K562 (cell line): ENCODE results near the gene SPATA33. TPM values are rescaled to one million over a fixed set of nuclear protein-coding genes. Genes with fewer than 3 reads are reported as not detected.

Source experiments
- ATAC-seq: fragments of 200-7000 bp; cut with Tn5 transposase; 3 replicates; pipeline ENCODE4 v1.9.1; 2020; ENCODE audit warnings: moderate library complexity
- Bru-seq: library from RNA; stranded (reverse); fragments of 400-500 nt; gene quantifications from one replicate; lab custom pipeline; 2021; lab: Mats Ljungman, UMichigan
- BruChase-seq, 2 experiments: library from RNA; stranded (reverse); fragments of 400-500 nt; gene quantifications; one replicate each; lab custom pipeline; 2021; lab: Mats Ljungman, UMichigan
- BruUV-seq: library from RNA; stranded (reverse); fragments of 400-500 nt; replicated peaks from 2 replicates; lab custom pipeline; 2021; lab: Mats Ljungman, UMichigan
- CTCF ChIA-PET: fragments of 300-600 bp; formaldehyde crosslinking; extraction: SDS; loops from one replicate; lab custom pipeline; 2021; ENCODE audit warnings: low intra/inter-chr PET ratio; lab: Yijun Ruan, JAX
- POLR2A ChIA-PET: fragments of 300-600, 350-650 bp; sonication (Branson Sonifier 250); formaldehyde crosslinking; extraction: SDS; loops from one replicate; lab custom pipeline; 2021; ENCODE audit warnings: antibody characterized with exemption, inconsistent platforms; lab: Yijun Ruan, JAX
- DNase-seq, 4 experiments: peaks; one replicate each; pipeline versions ENCODE4 v3.0.0 to v3.0.0-alpha.2; 2011 to 2018; ENCODE audit warnings: low spot score in 3 of 4, mixed read lengths in 3 of 4; ENCODE audit errors: extremely low read depth in 1 of 4
- FAIRE-seq: peaks from 2 replicates; lab custom pipeline; 2011; peaks lifted over from hg19 to GRCh38; lab: Jason Lieb, UNC
- H2AFZ ChIP-seq: 2 replicates; pipeline ENCODE4 v1.6.0; 2011; ENCODE audit warnings: low read depth, low read length, control low read depth, inconsistent platforms
- H3K27ac ChIP-seq: fragments of 200-600 bp; 3 replicates; pipeline ENCODE4 v1.8.0; 2011; ENCODE audit warnings: low read depth, mild to moderate bottlenecking, control low read depth, inconsistent platforms, low read length, moderate library complexity, mixed read lengths; ENCODE audit errors: extremely low read depth
- H3K27me3 ChIP-seq, 2 experiments: fragments of 300-600 bp in 1 of 2; 2 replicates in 1 of 2; 3 replicates in 1 of 2; pipeline versions ENCODE4 v1.6.0 to v1.8.0; 2011; ENCODE audit warnings: inconsistent platforms in 2 of 2, low read length in 2 of 2, mild to moderate bottlenecking in 1 of 2, mixed read lengths in 1 of 2, moderate library complexity in 1 of 2; ENCODE audit not compliant: control insufficient read depth in 2 of 2, insufficient read depth in 2 of 2
- H3K36me3 ChIP-seq: fragments of 300-600 bp; 3 replicates; pipeline ENCODE4 v1.8.0; 2011; ENCODE audit warnings: mild to moderate bottlenecking, low read length, inconsistent platforms; ENCODE audit not compliant: control insufficient read depth, insufficient read depth
- H3K4me1 ChIP-seq, 2 experiments: fragments of 200-600 bp in 1 of 2; replicated peaks in 1 of 2; 2 replicates in 1 of 2; 3 replicates in 1 of 2; pipeline versions ENCODE4 v1.5.1 to v1.8.0; 2011; ENCODE audit warnings: inconsistent platforms in 2 of 2, low read length in 2 of 2, mild to moderate bottlenecking in 1 of 2, mixed read lengths in 1 of 2, moderate library complexity in 1 of 2; ENCODE audit not compliant: control insufficient read depth in 2 of 2, insufficient read depth in 2 of 2
- H3K4me2 ChIP-seq: 2 replicates; pipeline ENCODE4 v1.6.1; 2011; ENCODE audit warnings: low read length, control low read depth, inconsistent platforms, mixed read lengths; ENCODE audit not compliant: insufficient read depth
- H3K4me3 ChIP-seq: fragments of 200-600 bp; sonication (generic), shearing (Covaris generic); 2 replicates; pipeline ENCODE4 v1.5.1; 2016; ENCODE audit warnings: control low read depth, inconsistent platforms
- H3K79me2 ChIP-seq: fragments of 200-600 bp; 3 replicates; pipeline ENCODE4 v1.8.0; 2011; ENCODE audit warnings: low read length, inconsistent platforms; ENCODE audit not compliant: control insufficient read depth, insufficient read depth
- H3K9ac ChIP-seq, 2 experiments: 2 replicates each; pipeline versions ENCODE4 v1.6.0 to v1.6.1; 2011; ENCODE audit warnings: low read depth in 2 of 2, low read length in 2 of 2, control low read depth in 1 of 2, inconsistent platforms in 1 of 2, mild to moderate bottlenecking in 1 of 2, mixed read lengths in 1 of 2; ENCODE audit not compliant: insufficient read depth in 1 of 2
- H3K9me1 ChIP-seq: one replicate; pipeline ENCODE4 v1.6.0; 2011; ENCODE audit warnings: inconsistent platforms, mild to moderate bottlenecking, low read length, moderate library complexity; ENCODE audit not compliant: control insufficient read depth, insufficient read depth
- H3K9me3 ChIP-seq: replicated peaks from 2 replicates; pipeline ENCODE4 v1.5.1; 2011; ENCODE audit warnings: low read depth, low read length, inconsistent platforms; ENCODE audit not compliant: control insufficient read depth, insufficient read depth
- H4K20me1 ChIP-seq: replicated peaks from 2 replicates; pipeline ENCODE4 v1.6.1; 2011; ENCODE audit warnings: low read length, inconsistent platforms, mixed read lengths; ENCODE audit not compliant: control insufficient read depth, insufficient read depth
- BRD9 ChIP-seq: fragments of 450-650 bp; IDR thresholded peaks from 2 replicates; pipeline ENCODE4 v1.6.1; 2018; ENCODE audit warnings: low read depth; ENCODE audit not compliant: partially characterized antibody
- JUND ChIP-seq, 2 experiments: IDR thresholded peaks; 2 replicates in 1 of 2; 3 replicates in 1 of 2; pipeline ENCODE4 v1.6.1; 2011; ENCODE audit warnings: borderline replicate concordance in 2 of 2, low read depth in 2 of 2, low read length in 2 of 2, improper control_type of control experiment in 1 of 2, missing biosample characterization in 1 of 2, missing genetic modification characterization in 1 of 2, missing genetic modification reagents in 1 of 2
- NONO ChIP-seq, 2 experiments: fragments of 200-400 bp in 1 of 2; fragments of 450-650 bp in 1 of 2; formaldehyde crosslinking in 1 of 2; IDR thresholded peaks; 2 replicates each; pipeline ENCODE4 v1.6.1; 2017; ENCODE audit warnings: low read depth in 2 of 2, mild to moderate bottlenecking in 2 of 2, moderate library complexity in 2 of 2, low read length in 1 of 2
- PCBP1 ChIP-seq: fragments of 200-400 bp; formaldehyde crosslinking; IDR thresholded peaks from 2 replicates; pipeline ENCODE4 v1.6.1; 2018; ENCODE audit warnings: mild to moderate bottlenecking, low read depth, low read length; ENCODE audit not compliant: poor library complexity, severe bottlenecking
- PHB2 ChIP-seq: fragments of 450-650 bp; IDR thresholded peaks from 2 replicates; pipeline ENCODE4 v1.6.1; 2017; ENCODE audit warnings: low read depth
- WGBS: fragments of 100-300 bp; shearing (Covaris generic); methylation state at CpG from one replicate; pipeline ENCODE4 v1.1.6; 2016; ENCODE audit warnings: low coverage, mixed read lengths; ENCODE audit not compliant: insufficient coverage; ENCODE audit errors: missing lambda C conversion rate; 5-methylcytosine and 5-hydroxymethylcytosine counted together
- in situ Hi-C: fragments of 300-500 bp; cut with MboI; formaldehyde crosslinking; loops from 4 replicates; pipeline ENCODE4 v1.15.0; 2018; ENCODE audit warnings: inconsistent platforms, mixed read lengths
- intact Hi-C: fragments of 100-400 bp; cut with micrococcal nuclease; formaldehyde crosslinking; loops from 2 replicates; pipeline ENCODE4 v1.14.2; 2022
- long read RNA-seq, 3 experiments: library from polyadenylated mRNA in 2 of 3; library from RNA in 1 of 3; unstranded in 2 of 3; stranded (forward) in 1 of 3; transcript quantifications; one replicate each; pipeline ENCODE4 v2.0.0, GENCODE V29; 2019 to 2022
- polyA minus RNA-seq, 3 experiments: library from RNA; depleted of rRNA, polyadenylated mRNA; stranded (reverse); fragments of >200 nt; gene quantifications; 2 replicates each; pipeline ENCODE4 v1.2.3, GENCODE V29; 2011
- polyA plus RNA-seq, 8 experiments: library from polyadenylated mRNA; depleted of rRNA in 4 of 8; stranded (reverse) in 5 of 8; unstranded in 3 of 8; fragments of >200 nt; fragmentation: Nextera tagmentation in 2 of 8; fragmentation: Illumina TruSeq in 1 of 8; extraction: Ambion mirVana in 2 of 8; extraction: Trizol in 1 of 8; gene quantifications; 2 replicates each; pipeline versions ENCODE4 v1.2.1 to v1.2.3, GENCODE V29; 2011 to 2014; ENCODE audit warnings: inconsistent platforms in 1 of 8, missing spikeins in 1 of 8
- total RNA-seq, 7 experiments: library from RNA; depleted of rRNA in 6 of 7; stranded (reverse); fragments of >200 nt in 6 of 7; fragmentation: Illumina TruSeq in 2 of 7; extraction: Trizol in 2 of 7; gene quantifications; 2 replicates each; pipeline versions ENCODE4 v1.2.1 to v1.2.3, GENCODE V29; 2011 to 2021; ENCODE audit warnings: low replicate concordance in 1 of 7
- TF ChIP-seq, protein P1 (sequence below): fragments of 250-450 bp; sonication (Bioruptor Pico); IDR thresholded peaks from 2 replicates; pipeline ENCODE4 v1.5.1; 2021; ENCODE audit warnings: mild to moderate bottlenecking
- TF ChIP-seq, protein P2 (sequence below): sonication (generic); formaldehyde crosslinking; IDR thresholded peaks from 2 replicates; pipeline ENCODE4 v1.8.1; 2023; ENCODE audit warnings: mild to moderate bottlenecking, missing genetic modification reagents

SPATA33 gene
- 39.5 and 51.6 TPM in 2 replicates for total RNA-seq (2011; cell fraction: chromatin; rRNA removed; ENCODE audit: low replicate concordance)
- total RNA-seq (2011; cell fraction: nucleolus; rRNA removed): 25.5 and 30.5 TPM in 2 replicates
- 30.6 and 33.0 TPM in 2 replicates for total RNA-seq (2011; cell fraction: nucleoplasm; rRNA removed)
- total RNA-seq (2014; rRNA removed): 9.7 and 14.0 TPM in 2 replicates
- total RNA-seq (2014; rRNA removed; fragmentation: Illumina TruSeq; extraction: Trizol): 10.5 and 11.8 TPM in 2 replicates
- total RNA-seq (2015; rRNA removed; fragmentation: Illumina TruSeq; extraction: Trizol): 11.2 and 14.9 TPM in 2 replicates
- total RNA-seq (2021): 18.2 and 19.7 TPM in 2 replicates
- 9.8 and 11.8 TPM in 2 replicates for polyA plus RNA-seq (2011; rRNA removed)
- 10.3 and 12.0 TPM in 2 replicates for polyA plus RNA-seq (2011; cell fraction: cytosol; rRNA removed)
- 26.2 and 27.8 TPM in 2 replicates for polyA plus RNA-seq (2011; cell fraction: nucleus; rRNA removed)
- 13.1 and 14.5 TPM in 2 replicates for polyA plus RNA-seq (2012)
- polyA plus RNA-seq (2014; fragmentation: Illumina TruSeq; extraction: Trizol): 15.6 and 20.0 TPM in 2 replicates
- polyA plus RNA-seq (2014; fragmentation: Nextera tagmentation; extraction: Ambion mirVana): 1 to 10 TPM; 4.0 to 5.4 TPM
- 16.4 and 18.1 TPM in 2 replicates for polyA plus RNA-seq (2014; rRNA removed)
- 7.6 and 7.7 TPM in 2 replicates for polyA minus RNA-seq (2011; rRNA and poly(A)+ RNA removed)
- 4.0 and 5.6 TPM in 2 replicates for polyA minus RNA-seq (2011; cell fraction: cytosol; rRNA and poly(A)+ RNA removed)
- polyA minus RNA-seq (2011; cell fraction: nucleus; rRNA and poly(A)+ RNA removed): 6.1 and 8.0 TPM in 2 replicates
- Bru-seq, nascent RNA: percentile 78 among the genes with signal in this experiment
- percentile 74 among the genes with signal in this experiment for BruChase-seq, experiment 1, labeled RNA remaining after a 2-hour chase
- percentile 72 among the genes with signal in this experiment for BruChase-seq, experiment 2, labeled RNA remaining after a 6-hour chase
- long read RNA-seq, experiment 1, transcript SPATA33-204 (2 exons, 2,368 nt): major isoform, 8 of 42 reads
- long read RNA-seq, experiment 1, partial matches to known transcripts: 13 of 42 reads
- long read RNA-seq, experiment 1, other reads (novel, unspliced or antisense): 19 of 42 reads
- long read RNA-seq, experiment 2, transcript SPATA33-204 (2 exons, 2,368 nt): major isoform, 14 of 22 reads
- long read RNA-seq, experiment 2, partial matches to known transcripts: 1 of 22 reads
- long read RNA-seq, experiment 2, other reads (novel, unspliced or antisense): 3 of 22 reads
- long read RNA-seq, experiment 3, transcript SPATA33-204 (2 exons, 2,368 nt): major isoform, 6 of 14 reads
- long read RNA-seq, experiment 3, partial matches to known transcripts: 0 of 14 reads
- long read RNA-seq, experiment 3, other reads (novel, unspliced or antisense): 4 of 14 reads

DNA sequence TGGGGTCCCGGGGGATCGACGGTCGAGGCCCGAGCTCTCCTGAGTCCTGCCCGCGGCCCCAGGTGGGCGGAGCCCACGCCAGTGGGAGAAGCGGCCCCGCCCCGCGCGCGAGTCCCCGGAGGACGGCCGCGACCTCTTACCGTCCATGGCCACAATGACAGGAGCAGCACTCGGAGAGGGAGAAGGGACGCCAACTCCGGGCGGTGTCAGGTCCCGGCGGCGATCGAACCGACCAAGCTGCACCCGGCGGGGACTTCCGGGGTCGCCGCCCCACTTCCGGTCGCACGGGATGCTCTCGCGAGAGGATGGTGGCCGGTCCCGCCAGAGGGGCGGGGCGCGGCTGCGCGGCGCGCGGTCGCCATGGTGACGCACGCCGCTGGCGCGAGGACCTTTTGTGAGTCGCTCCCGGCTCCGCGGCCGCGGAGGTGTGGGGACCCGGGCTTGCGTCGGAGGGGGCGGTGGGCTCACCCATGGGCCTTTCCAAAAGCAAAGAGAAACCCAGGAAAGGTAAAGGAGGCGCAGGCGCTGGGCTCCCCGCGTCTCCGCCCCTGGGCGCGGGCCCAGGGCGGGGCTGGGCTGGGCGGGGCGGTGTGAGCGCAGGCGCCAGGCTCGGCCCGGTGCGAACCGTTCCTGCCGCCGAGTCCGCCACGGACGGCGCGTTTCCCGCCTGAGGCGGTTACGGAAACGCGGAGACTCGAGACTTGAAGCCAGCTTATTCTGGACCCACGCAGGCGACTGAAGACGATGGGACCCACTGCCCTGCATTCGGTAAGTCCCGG lies at the start of gene SPATA33, which contains the start of gene CHMP1A:
Gene SPATA33 (plus strand): TSS at position 395 of the 779 bp plus-strand sequence. CDS start 76 bp downstream, at position 471.
Gene CHMP1A (minus strand): TSS at position 267 of the 779 bp plus-strand sequence. CDS start 120 bp downstream, at position 147.
- no peaks in the 10 kb centered on the region; the same call in 1 of the 2 replicates for H3K9me3 ChIP-seq
- H4K20me1 ChIP-seq: peaks cover 4% of the 10 kb centered on the region; the same call in 1 of the 2 replicates
- H3K27ac ChIP-seq: peak within 1 kb of the TSS; percentile 82
- H3K9ac ChIP-seq: peak within 1 kb of the TSS; percentile 86 to 99
- H3K36me3 ChIP-seq: peaks cover 43% of the 10 kb centered on the region
- no TSS peak for BruUV-seq
- H3K4me1 ChIP-seq: peaks cover 4 to 49% of the 10 kb centered on the region in 2 experiments; a peak in 3 of 5 replicates
- under 1% methylated on average over 52 of the region's 99 CpGs for WGBS
- ATAC-seq (peak; percentile 97), DNase-seq (peak; percentile 93 to 96 (median 94)), FAIRE-seq (peak; percentile 78)
- peaks cover 7% of the 10 kb centered on the region for H3K9me1 ChIP-seq
- H3K27me3 ChIP-seq: no peaks in the 10 kb centered on the region
- in situ Hi-C loops (no loop called here), intact Hi-C loops (no loop called here)
- H3K4me2 ChIP-seq: peak within 1 kb of the TSS; percentile 87
- H2AFZ ChIP-seq: peak within 1 kb of the TSS; percentile 81
- ChIA-PET CTCF (interaction anchor here (0.7 kb wide), 1 partner anchor 750 kb away, joined by 3 read pairs; no protein-coding TSS in a partner anchor), POLR2A (interaction anchor here (0.5 to 1.8 kb wide), 8 partner anchors 9 to 884 kb away, joined by 3 to 6 read pairs (median 3); no protein-coding TSS in a partner anchor)
- peaks cover 69% of the 10 kb centered on the region for H3K79me2 ChIP-seq
- peak within 1 kb of the TSS; percentile 70 for H3K4me3 ChIP-seq
- TF ChIP-seq, protein P1, sequence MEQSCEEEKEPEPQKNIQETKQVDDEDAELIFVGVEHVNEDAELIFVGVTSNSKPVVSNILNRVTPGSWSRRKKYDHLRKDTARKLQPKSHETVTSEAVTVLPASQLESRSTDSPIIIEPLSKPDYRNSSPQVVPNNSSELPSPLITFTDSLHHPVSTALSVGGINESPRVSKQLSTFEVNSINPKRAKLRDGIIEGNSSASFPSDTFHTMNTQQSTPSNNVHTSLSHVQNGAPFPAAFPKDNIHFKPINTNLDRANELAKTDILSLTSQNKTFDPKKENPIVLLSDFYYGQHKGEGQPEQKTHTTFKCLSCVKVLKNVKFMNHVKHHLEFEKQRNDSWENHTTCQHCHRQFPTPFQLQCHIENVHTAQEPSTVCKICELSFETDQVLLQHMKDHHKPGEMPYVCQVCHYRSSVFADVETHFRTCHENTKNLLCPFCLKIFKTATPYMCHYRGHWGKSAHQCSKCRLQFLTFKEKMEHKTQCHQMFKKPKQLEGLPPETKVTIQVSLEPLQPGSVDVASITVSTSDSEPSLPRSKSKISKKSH (CRISPR knock-in tag): no peak
- TF ChIP-seq PCBP1 (peak; percentile 81), BRD9 (no peak), PHB2 (no peak), NONO (IDR thresholded peaks at IDR 0.05; ENCODE audit: low read depth in 2 of 2, low read length in 1 of 2) (no peak), JUND (IDR thresholded peaks at IDR 0.05; ENCODE audit: borderline replicate concordance, low read depth, low read length) (no peak), JUND (tag; IDR thresholded peaks at IDR 0.05; ENCODE audit: borderline replicate concordance, low read depth, low read length) (no peak; the same call in 2 of the 3 replicates)
- TF ChIP-seq, protein P2, sequence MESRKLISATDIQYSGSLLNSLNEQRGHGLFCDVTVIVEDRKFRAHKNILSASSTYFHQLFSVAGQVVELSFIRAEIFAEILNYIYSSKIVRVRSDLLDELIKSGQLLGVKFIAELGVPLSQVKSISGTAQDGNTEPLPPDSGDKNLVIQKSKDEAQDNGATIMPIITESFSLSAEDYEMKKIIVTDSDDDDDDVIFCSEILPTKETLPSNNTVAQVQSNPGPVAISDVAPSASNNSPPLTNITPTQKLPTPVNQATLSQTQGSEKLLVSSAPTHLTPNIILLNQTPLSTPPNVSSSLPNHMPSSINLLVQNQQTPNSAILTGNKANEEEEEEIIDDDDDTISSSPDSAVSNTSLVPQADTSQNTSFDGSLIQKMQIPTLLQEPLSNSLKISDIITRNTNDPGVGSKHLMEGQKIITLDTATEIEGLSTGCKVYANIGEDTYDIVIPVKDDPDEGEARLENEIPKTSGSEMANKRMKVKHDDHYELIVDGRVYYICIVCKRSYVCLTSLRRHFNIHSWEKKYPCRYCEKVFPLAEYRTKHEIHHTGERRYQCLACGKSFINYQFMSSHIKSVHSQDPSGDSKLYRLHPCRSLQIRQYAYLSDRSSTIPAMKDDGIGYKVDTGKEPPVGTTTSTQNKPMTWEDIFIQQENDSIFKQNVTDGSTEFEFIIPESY (CRISPR knock-in tag): peak; percentile 26
